Measurements from ENCODE around the gene PFDN2.

The PFDN2 gene

GRCh38 chr1:161054232-161054631, 63.6 kb downstream of the PFDN2 start:
- DNase-seq (ENCODE audit: low spot score), result no peak

- DNase-seq (ENCODE audit: low spot score), result no peak
These were observed 64.9 kb downstream of the PFDN2 start for GRCh38 chr1:161052899-161053298.

GRCh38 chr1:161051219-161051618, 66.6 kb downstream of the PFDN2 start:
- no peak for DNase-seq (ENCODE audit: low spot score)

Small RNAs within 50 kb of the gene (small RNA-seq; reads per million reads assigned to genes)
- gene RF01225, result 0 reads per million in 2 experiments

All from SK-N-DZ (cell line).